ENCODE results near the gene KCNA2.

GRCh38 chr1:110612060-110612745 lies 6.0 kb upstream of the KCNA2 start:
- TF ChIP-seq POLR2A (IDR thresholded peaks at IDR 0.05; ENCODE audit: low read length) = no peak
- TF ChIP-seq GATA1 (IDR thresholded peaks at IDR 0.05; ENCODE audit: low read depth, low read length) = no peak

All from erythroblast (primary cell).